ENCODE data around the gene PAF1.

DNA sequence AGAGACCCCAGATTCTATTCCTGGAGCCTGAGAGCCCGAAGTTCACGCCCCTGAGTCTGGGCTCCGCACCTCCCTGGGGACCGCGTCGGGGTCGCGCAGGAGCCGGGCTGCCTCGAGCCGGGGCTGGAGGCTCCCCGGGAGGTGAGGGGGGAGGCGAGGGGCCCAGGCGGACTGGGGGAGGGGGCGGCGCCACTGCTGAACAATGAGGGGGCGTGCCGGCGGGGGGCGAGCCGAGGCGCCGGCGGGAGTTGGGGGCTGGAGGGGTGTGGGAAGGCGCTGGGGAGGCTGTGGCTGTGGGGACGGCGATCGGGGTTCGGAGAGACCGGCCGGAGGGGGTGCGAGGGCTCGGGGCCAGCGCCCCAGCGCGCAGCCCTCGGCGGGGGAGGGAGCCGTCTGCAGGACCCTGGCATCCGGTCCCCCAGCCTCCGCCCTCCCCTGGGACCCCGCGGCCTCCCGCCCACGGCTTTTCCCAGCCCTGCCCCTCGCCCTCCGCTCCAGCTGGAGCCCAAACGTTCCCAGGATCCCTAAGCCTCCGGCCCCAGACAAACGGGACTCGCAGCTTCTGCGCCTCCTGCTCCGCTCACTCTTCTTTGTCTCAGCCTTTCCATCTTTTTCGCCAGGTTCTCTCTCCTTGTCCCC lies 22.5 kb upstream of the PAF1 start:
- TF ChIP-seq, protein P1, sequence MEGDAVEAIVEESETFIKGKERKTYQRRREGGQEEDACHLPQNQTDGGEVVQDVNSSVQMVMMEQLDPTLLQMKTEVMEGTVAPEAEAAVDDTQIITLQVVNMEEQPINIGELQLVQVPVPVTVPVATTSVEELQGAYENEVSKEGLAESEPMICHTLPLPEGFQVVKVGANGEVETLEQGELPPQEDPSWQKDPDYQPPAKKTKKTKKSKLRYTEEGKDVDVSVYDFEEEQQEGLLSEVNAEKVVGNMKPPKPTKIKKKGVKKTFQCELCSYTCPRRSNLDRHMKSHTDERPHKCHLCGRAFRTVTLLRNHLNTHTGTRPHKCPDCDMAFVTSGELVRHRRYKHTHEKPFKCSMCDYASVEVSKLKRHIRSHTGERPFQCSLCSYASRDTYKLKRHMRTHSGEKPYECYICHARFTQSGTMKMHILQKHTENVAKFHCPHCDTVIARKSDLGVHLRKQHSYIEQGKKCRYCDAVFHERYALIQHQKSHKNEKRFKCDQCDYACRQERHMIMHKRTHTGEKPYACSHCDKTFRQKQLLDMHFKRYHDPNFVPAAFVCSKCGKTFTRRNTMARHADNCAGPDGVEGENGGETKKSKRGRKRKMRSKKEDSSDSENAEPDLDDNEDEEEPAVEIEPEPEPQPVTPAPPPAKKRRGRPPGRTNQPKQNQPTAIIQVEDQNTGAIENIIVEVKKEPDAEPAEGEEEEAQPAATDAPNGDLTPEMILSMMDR (IDR thresholded peaks at IDR 0.05; ENCODE audit: low read length) = no peak
- no peak for TF ChIP-seq EZH2 (optimal IDR thresholded peaks at IDR 0.05; ENCODE audit: low read depth, low read length)
- TF ChIP-seq EZH2phosphoT487 (IDR thresholded peaks at IDR 0.05; ENCODE audit: low read length) = no peak

Data from MM.1S (cell line).